8988T (cell line): ENCODE results near the gene TLK2.

Source experiments
- DNase-seq: peaks from one replicate; pipeline ENCODE4 v3.0.0; 2011

The TLK2 gene

DNA sequence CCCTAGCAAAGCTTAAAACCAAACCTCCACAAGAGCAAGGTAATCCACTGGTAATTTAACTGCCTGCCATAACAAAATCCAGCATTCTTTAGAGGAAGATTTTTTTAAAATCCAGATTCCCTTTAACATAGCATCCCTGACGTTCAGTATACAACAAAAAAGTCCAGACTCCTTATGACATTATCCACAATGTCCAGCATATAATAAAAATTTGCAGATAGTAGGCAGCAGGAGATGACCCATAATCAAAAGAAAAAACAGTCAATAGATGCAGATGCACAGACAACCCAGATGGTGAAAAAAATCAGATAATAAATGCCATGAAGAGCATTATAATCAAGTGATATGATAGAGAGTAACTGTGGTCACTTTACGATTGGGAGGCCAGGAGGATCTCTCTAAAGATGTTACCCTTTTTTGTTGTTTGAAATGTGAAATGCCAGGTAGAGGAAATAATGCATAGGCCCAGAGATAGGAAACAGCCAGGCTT is 182.0 kb downstream of the TLK2 start:
- no peak for DNase-seq

DNA sequence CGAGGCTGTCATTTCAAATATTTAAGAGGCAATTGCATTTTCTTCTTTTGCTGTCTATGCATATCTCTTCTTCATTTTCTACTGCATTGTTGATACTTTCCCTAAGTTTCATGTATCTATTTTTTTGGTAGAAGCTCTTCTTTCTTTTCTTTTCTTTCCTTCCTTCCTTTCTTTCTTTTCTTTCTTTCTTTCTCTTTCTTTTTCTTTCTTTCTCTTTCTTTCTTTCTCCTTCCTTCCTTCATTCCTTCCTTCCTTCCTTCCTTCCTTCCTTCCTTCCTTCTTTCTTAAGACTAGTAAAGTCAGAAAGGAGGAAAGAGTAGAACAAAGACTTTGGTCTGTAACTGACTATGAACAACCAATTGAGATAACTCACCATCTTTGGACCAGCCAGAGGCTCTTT is 182.7 kb downstream of the TLK2 start:
- DNase-seq: no peak

DNA sequence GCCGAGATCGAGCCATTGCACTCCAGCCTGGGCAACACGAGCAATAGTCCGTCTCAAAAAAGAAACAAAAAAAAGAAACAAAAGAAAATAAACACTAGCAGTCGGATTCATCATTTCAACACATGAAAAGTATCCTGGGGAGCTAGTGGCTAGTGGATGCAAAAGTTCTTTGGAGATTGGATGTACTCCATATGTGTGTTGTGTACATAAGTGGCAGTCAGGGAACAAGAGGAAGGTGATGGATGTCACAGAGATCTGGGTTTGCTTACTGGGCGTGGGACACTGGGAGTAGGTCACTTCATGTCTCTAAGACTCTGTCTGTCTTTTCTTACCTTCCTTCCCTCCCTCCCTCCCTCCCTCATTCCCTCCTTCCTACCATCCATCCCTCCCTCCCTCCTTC is 184.2 kb downstream of the TLK2 start:
- no peak for DNase-seq
